ENCODE measurements around the gene COBL. TPM values are rescaled to one million over a fixed set of nuclear protein-coding genes. Genes with fewer than 3 reads are reported as not detected.

Gene COBL
- total RNA-seq, 1 experiment from 2014 or later = not detected

DNA sequence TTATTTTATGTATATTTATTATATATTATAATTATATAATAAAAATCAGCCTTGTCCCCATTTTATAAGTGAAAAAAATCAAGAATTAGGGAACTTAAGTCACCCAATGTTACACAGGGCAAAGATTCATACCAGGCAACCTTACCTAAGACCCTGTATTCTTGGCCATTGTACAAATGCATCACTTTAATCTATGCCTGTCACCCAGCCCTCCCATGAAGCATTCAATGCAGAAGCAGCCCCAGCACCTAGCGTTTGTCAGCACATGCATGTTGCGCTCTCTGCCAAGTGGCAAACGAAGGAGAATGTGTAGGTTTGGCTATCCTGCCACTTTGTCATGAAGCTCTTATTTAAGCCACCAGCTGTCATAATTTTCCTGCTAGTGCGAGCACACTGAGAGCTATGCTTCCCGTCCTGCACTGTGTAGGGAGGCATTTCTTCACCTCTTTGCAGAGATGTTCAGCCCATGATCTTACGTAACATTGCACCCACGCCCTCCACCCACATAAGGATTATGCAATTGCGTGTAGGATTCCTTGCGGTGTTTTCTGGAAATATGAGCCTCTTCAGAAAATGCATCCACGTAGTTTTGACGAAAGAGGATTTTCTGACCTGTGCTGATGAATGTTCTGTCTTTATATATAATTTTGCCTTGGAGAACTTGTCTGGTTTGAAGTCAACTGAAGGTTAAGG lies 7.7 kb upstream of the COBL start:
- Histone ChIP-seq H3K79me2 (ENCODE audit: low read length) (no peaks in the 10 kb centered on the region), H3K27ac (ENCODE audit: low read length) (no peak overlapping the region), H2AFZ (ENCODE audit: low read length) (no peak overlapping the region)

GRCh38 chr7:51321961-51322515 lies 5.4 kb upstream of the COBL start:
- H3K4me3 ChIP-seq (ENCODE audit: low read length) = no peak overlapping the region
- H3K36me3 ChIP-seq (ENCODE audit: insufficient read depth, low read length) = no peaks in the 10 kb centered on the region
- no peaks in the 10 kb centered on the region for H4K20me1 ChIP-seq (ENCODE audit: insufficient read depth, low read depth, low read length)
- H3K79me2 ChIP-seq (ENCODE audit: low read length) = no peaks in the 10 kb centered on the region
- no peaks in the 10 kb centered on the region for H3K9me2 ChIP-seq (replicated peaks; ENCODE audit: insufficient read depth, low read length)
- no peaks in the 10 kb centered on the region for H3K9me3 ChIP-seq (ENCODE audit: low read length)
- H3K27me3 ChIP-seq (ENCODE audit: low read length) = no peaks in the 10 kb centered on the region
- no peak for DNase-seq
- no peaks in the 10 kb centered on the region for H3K4me1 ChIP-seq (ENCODE audit: low read length)
- H3K4me2 ChIP-seq (ENCODE audit: low read depth, low read length, poor library complexity, severe bottlenecking) = no peak overlapping the region
- H3K27ac ChIP-seq (ENCODE audit: low read length) = no peak overlapping the region
- H3K9ac ChIP-seq (ENCODE audit: low read length) = no peak overlapping the region
- no peak overlapping the region for H2AFZ ChIP-seq (ENCODE audit: low read length)

More for the DNA sequence above, 7.7 kb upstream of the COBL start:
- H3K9ac ChIP-seq (ENCODE audit: low read length) = no peak overlapping the region
- H4K20me1 ChIP-seq (ENCODE audit: insufficient read depth, low read depth, low read length) = no peaks in the 10 kb centered on the region
- H3K4me3 ChIP-seq (ENCODE audit: low read length) = no peak overlapping the region
- no peaks in the 10 kb centered on the region for H3K4me1 ChIP-seq (ENCODE audit: low read length)
- DNase-seq = no peak
- no peaks in the 10 kb centered on the region for H3K9me2 ChIP-seq (replicated peaks; ENCODE audit: insufficient read depth, low read length)
- no peaks in the 10 kb centered on the region for H3K36me3 ChIP-seq (ENCODE audit: insufficient read depth, low read length)
- no peaks in the 10 kb centered on the region for H3K9me3 ChIP-seq (ENCODE audit: low read length)
- no peak overlapping the region for H3K4me2 ChIP-seq (ENCODE audit: low read depth, low read length, poor library complexity, severe bottlenecking)
- H3K27me3 ChIP-seq (ENCODE audit: low read length) = no peaks in the 10 kb centered on the region

DNA sequence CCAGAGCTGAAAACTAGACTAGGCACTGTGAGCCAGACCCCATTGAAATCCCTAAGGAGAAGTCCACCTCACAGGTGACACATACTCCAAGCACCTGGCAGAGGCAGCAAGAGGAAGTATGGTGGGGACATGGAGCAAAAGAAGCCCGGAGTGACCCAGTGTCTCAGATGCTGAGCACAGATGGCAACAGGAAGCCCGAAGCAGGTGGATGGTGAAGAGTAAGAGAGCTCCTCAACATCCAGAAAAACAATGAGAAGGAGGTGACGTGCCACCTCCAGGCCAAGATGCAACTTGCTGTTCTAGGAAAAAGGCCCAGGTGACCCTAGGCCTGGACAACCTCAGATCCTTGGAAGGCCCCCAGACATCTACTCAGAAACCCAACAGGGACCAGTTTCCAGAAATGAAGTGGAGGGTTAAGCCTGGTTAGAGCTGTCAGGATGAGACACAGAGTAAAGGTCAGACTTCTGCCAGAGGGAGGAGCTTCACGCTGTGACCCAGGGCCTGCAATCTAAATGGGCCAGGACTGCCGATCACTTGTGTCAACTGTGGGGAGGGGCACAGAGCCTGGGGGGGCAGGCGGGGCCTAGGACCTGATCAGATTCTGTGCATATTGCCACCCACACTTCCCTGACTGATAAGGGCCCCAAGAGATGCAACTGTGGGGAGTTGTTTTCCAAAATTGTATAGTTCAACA lies 2.4 kb upstream of the COBL start:
- no peak overlapping the region for H3K4me3 ChIP-seq (ENCODE audit: low read length)
- no peak for DNase-seq
- no peak overlapping the region for H3K27ac ChIP-seq (ENCODE audit: low read length)
- H3K4me2 ChIP-seq (ENCODE audit: low read depth, low read length, poor library complexity, severe bottlenecking) = no peak overlapping the region
- no peak overlapping the region for H2AFZ ChIP-seq (ENCODE audit: low read length)
- no peaks in the 10 kb centered on the region for H3K9me2 ChIP-seq (replicated peaks; ENCODE audit: insufficient read depth, low read length)
- H3K4me1 ChIP-seq (ENCODE audit: low read length) = no peaks in the 10 kb centered on the region
- no peaks in the 10 kb centered on the region for H3K9me3 ChIP-seq (ENCODE audit: low read length)
- no peaks in the 10 kb centered on the region for H4K20me1 ChIP-seq (ENCODE audit: insufficient read depth, low read depth, low read length)
- no peak overlapping the region for H3K9ac ChIP-seq (ENCODE audit: low read length)
- H3K27me3 ChIP-seq (ENCODE audit: low read length) = no peaks in the 10 kb centered on the region
- no peaks in the 10 kb centered on the region for H3K79me2 ChIP-seq (ENCODE audit: low read length)
- H3K36me3 ChIP-seq (ENCODE audit: insufficient read depth, low read length) = no peaks in the 10 kb centered on the region

GRCh38 chr7:51318001-51318400 lies 1.4 kb upstream of the COBL start:
- Histone ChIP-seq H3K27me3 (ENCODE audit: low read length) (no peaks in the 10 kb centered on the region), H3K4me1 (ENCODE audit: low read length) (no peaks in the 10 kb centered on the region), H3K36me3 (ENCODE audit: insufficient read depth, low read length) (no peaks in the 10 kb centered on the region), H3K4me3 (ENCODE audit: low read length) (no peak overlapping the region), H3K9ac (ENCODE audit: low read length) (no peak overlapping the region), H3K4me2 (ENCODE audit: low read depth, low read length, poor library complexity, severe bottlenecking) (no peak overlapping the region), H2AFZ (ENCODE audit: low read length) (no peak overlapping the region), H4K20me1 (ENCODE audit: insufficient read depth, low read depth, low read length) (no peaks in the 10 kb centered on the region), H3K27ac (ENCODE audit: low read length) (no peak overlapping the region), H3K9me3 (ENCODE audit: low read length) (no peaks in the 10 kb centered on the region), H3K9me2 (replicated peaks; ENCODE audit: insufficient read depth, low read length) (no peaks in the 10 kb centered on the region), H3K79me2 (ENCODE audit: low read length) (no peaks in the 10 kb centered on the region)
- no peak for DNase-seq

DNA sequence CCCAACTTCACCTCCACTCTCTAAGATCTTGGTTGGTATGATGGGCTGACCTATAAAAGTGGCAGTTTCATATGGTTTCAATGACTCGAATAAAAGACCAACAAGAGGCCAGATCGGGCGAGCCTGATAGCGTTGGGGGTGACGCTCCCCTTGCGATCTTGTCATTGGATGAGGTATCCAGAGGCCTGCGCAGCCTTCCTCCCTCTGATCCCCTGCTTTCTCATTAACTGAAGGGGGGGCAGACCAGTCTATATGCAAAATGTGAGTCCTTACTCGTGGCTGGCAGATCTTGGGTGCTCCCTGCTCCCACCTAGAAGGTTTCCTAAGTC lies 937 bp upstream of the COBL start:
- Histone ChIP-seq H2AFZ (ENCODE audit: low read length) (no peak overlapping the region), H3K9ac (ENCODE audit: low read length) (no peak overlapping the region), H3K4me2 (ENCODE audit: low read depth, low read length, poor library complexity, severe bottlenecking) (no peak overlapping the region)

DNA sequence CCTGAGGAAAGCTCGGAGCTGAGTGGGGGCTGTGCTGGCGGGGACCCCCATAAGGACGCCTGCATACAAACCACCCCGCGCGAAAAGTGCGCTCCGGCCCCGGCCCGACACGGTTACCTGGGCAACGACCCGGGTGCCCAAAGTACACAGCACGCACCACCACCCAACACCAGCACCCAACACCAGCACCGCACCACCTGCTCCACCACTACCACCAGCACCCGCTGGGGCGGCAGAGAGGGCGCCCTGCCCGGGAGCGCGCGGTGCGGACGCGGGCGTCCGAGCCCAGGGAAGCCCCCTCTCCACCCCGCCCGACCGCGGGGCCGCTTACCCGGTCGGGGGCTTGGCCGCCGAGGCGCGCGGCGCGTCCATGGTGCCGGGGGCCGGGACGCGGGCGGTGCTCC lies 345 bp downstream of the COBL start:
- no peaks in the 10 kb centered on the region for H3K4me1 ChIP-seq (ENCODE audit: low read length)
- H2AFZ ChIP-seq (ENCODE audit: low read length) = no peak overlapping the region
- no peak overlapping the region for H3K4me2 ChIP-seq (ENCODE audit: low read depth, low read length, poor library complexity, severe bottlenecking)

More for the DNA sequence above, 937 bp upstream of the COBL start:
- H3K27ac ChIP-seq (ENCODE audit: low read length) = no peak overlapping the region
- no peak for DNase-seq
- no peaks in the 10 kb centered on the region for H4K20me1 ChIP-seq (ENCODE audit: insufficient read depth, low read depth, low read length)
- H3K9me2 ChIP-seq (replicated peaks; ENCODE audit: insufficient read depth, low read length) = no peaks in the 10 kb centered on the region
- no peaks in the 10 kb centered on the region for H3K79me2 ChIP-seq (ENCODE audit: low read length)
- H3K9me3 ChIP-seq (ENCODE audit: low read length) = no peaks in the 10 kb centered on the region
- H3K36me3 ChIP-seq (ENCODE audit: insufficient read depth, low read length) = no peaks in the 10 kb centered on the region
- no peaks in the 10 kb centered on the region for H3K27me3 ChIP-seq (ENCODE audit: low read length)
- no peak overlapping the region for H3K4me3 ChIP-seq (ENCODE audit: low read length)
- no peaks in the 10 kb centered on the region for H3K4me1 ChIP-seq (ENCODE audit: low read length)

GRCh38 chr7:51315393-51316261 lies 982 bp downstream of the COBL start:
- Histone ChIP-seq H3K9me3 (ENCODE audit: low read length) (no peaks in the 10 kb centered on the region), H2AFZ (ENCODE audit: low read length) (no peak overlapping the region), H3K9me2 (replicated peaks; ENCODE audit: insufficient read depth, low read length) (no peaks in the 10 kb centered on the region), H3K27me3 (ENCODE audit: low read length) (no peaks in the 10 kb centered on the region), H3K4me3 (ENCODE audit: low read length) (no peak overlapping the region), H3K9ac (ENCODE audit: low read length) (no peak overlapping the region), H3K4me1 (ENCODE audit: low read length) (no peaks in the 10 kb centered on the region), H3K27ac (ENCODE audit: low read length) (no peak overlapping the region), H3K36me3 (ENCODE audit: insufficient read depth, low read length) (no peaks in the 10 kb centered on the region), H4K20me1 (ENCODE audit: insufficient read depth, low read depth, low read length) (no peaks in the 10 kb centered on the region), H3K79me2 (ENCODE audit: low read length) (no peaks in the 10 kb centered on the region), H3K4me2 (ENCODE audit: low read depth, low read length, poor library complexity, severe bottlenecking) (no peak overlapping the region)
- DNase-seq = no peak

More for the DNA sequence above, 345 bp downstream of the COBL start:
- Histone ChIP-seq H3K27ac (ENCODE audit: low read length) (no peak overlapping the region), H3K27me3 (ENCODE audit: low read length) (no peaks in the 10 kb centered on the region), H3K9me3 (ENCODE audit: low read length) (no peaks in the 10 kb centered on the region), H4K20me1 (ENCODE audit: insufficient read depth, low read depth, low read length) (no peaks in the 10 kb centered on the region), H3K9ac (ENCODE audit: low read length) (no peak overlapping the region), H3K9me2 (replicated peaks; ENCODE audit: insufficient read depth, low read length) (no peaks in the 10 kb centered on the region), H3K36me3 (ENCODE audit: insufficient read depth, low read length) (no peaks in the 10 kb centered on the region), H3K4me3 (ENCODE audit: low read length) (no peak overlapping the region), H3K79me2 (ENCODE audit: low read length) (no peaks in the 10 kb centered on the region)
- DNase-seq = no peak

DNA sequence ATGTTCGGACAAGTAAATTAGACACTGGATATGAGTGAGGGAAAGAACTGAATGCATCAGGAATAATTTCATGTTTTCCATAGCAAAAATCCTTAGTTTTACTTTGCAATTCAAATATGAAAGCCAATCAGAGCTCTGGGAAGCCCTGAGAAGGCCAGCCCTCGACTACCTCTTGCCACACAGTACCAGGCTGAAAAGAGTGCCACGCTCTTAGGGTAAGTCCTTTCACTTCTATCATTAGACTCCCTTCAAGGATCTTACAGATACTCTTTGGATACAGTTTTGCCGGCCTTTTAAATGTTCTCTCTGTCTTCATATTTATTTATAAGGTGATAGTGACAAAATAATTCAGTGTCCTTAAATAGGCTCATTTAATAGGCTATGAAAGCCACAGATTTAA lies 1.9 kb downstream of the COBL start:
- Histone ChIP-seq H3K27me3 (ENCODE audit: low read length) (no peaks in the 10 kb centered on the region), H3K4me3 (ENCODE audit: low read length) (no peak overlapping the region), H4K20me1 (ENCODE audit: insufficient read depth, low read depth, low read length) (no peaks in the 10 kb centered on the region), H3K9ac (ENCODE audit: low read length) (no peak overlapping the region), H3K9me2 (replicated peaks; ENCODE audit: insufficient read depth, low read length) (no peaks in the 10 kb centered on the region), H3K36me3 (ENCODE audit: insufficient read depth, low read length) (no peaks in the 10 kb centered on the region), H3K9me3 (ENCODE audit: low read length) (no peaks in the 10 kb centered on the region), H3K27ac (ENCODE audit: low read length) (no peak overlapping the region), H2AFZ (ENCODE audit: low read length) (no peak overlapping the region), H3K4me1 (ENCODE audit: low read length) (no peaks in the 10 kb centered on the region), H3K4me2 (ENCODE audit: low read depth, low read length, poor library complexity, severe bottlenecking) (no peak overlapping the region), H3K79me2 (ENCODE audit: low read length) (no peaks in the 10 kb centered on the region)
- no peak for DNase-seq

Data from Karpas-422 (cell line).